COR-L47 (cell line): ENCODE results near the gene ZC2HC1C.
A peak's percentile ranks its signal among the peaks of the same experiment; 100 is the strongest.
"Not testable (repeated sequence)": the region's sequence is repeated elsewhere in the genome, so short reads cannot be mapped to it uniquely, and the experiment has no call there.

Experiments used
- DNase-seq: peaks from one replicate; lab custom pipeline; 2025; lab: John Stamatoyannopoulos, UW

Gene ZC2HC1C

GRCh38 chr14:75059642-75060041 is 9.8 kb upstream of the ZC2HC1C start:
- no peak for DNase-seq

- DNase-seq, result no peak
Measured at GRCh38 chr14:75060420-75060819, 9.0 kb upstream of the ZC2HC1C start.

GRCh38 chr14:75063013-75063412 is 6.4 kb upstream of the ZC2HC1C start:
- DNase-seq, result no peak

- DNase-seq, result peak; percentile 92
Measured at GRCh38 chr14:75063491-75064204, 5.8 kb upstream of the ZC2HC1C start, which contains the start of gene ACYP1. Gene ACYP1 (minus strand): TSS chr14:75064024. CDS start chr14:75063553, 471 bp downstream.

- no peak for DNase-seq
Measured at GRCh38 chr14:75064205-75064567, 5.3 kb upstream of the ZC2HC1C start.

GRCh38 chr14:75066691-75067090 is 2.8 kb upstream of the ZC2HC1C start:
- DNase-seq, result no peak

- no peak for DNase-seq
Measured at GRCh38 chr14:75067212-75067611, 2.2 kb upstream of the ZC2HC1C start.

GRCh38 chr14:75067765-75068164 is 1.7 kb upstream of the ZC2HC1C start:
- not testable (repeated sequence) for DNase-seq

- no peak for DNase-seq
Measured at GRCh38 chr14:75068294-75069120, 934 bp upstream of the ZC2HC1C start.

- DNase-seq, result no peak
Measured at GRCh38 chr14:75069811-75070145, 337 bp downstream of the ZC2HC1C start.

GRCh38 chr14:75070383-75070782 is 942 bp downstream of the ZC2HC1C start:
- DNase-seq, result no peak

GRCh38 chr14:75077794-75078193 is 8.4 kb downstream of the ZC2HC1C start:
- DNase-seq, result no peak

GRCh38 chr14:75079521-75079920 is 10.1 kb downstream of the ZC2HC1C start:
- no peak for DNase-seq

GRCh38 chr14:75081660-75082229 is 12.3 kb downstream of the ZC2HC1C start:
- DNase-seq, result no peak

- no peak for DNase-seq
Measured at GRCh38 chr14:75083271-75083670, 13.8 kb downstream of the ZC2HC1C start.

GRCh38 chr14:75084513-75084912 is 15.1 kb downstream of the ZC2HC1C start:
- DNase-seq, result peak; percentile 15

GRCh38 chr14:75088153-75088552 is 18.7 kb downstream of the ZC2HC1C start:
- DNase-seq, result no peak

- DNase-seq, result peak; percentile 28
Measured at GRCh38 chr14:75088566-75089373, 19.3 kb downstream of the ZC2HC1C start.

GRCh38 chr14:75090353-75090752 is 20.9 kb downstream of the ZC2HC1C start:
- no peak for DNase-seq

GRCh38 chr14:75091251-75091650 is 21.8 kb downstream of the ZC2HC1C start:
- DNase-seq, result no peak

- DNase-seq, result no peak
Measured at GRCh38 chr14:75092698-75093097, 23.3 kb downstream of the ZC2HC1C start.

- DNase-seq, result no peak
Measured at GRCh38 chr14:75094896-75095295, 25.5 kb downstream of the ZC2HC1C start.
